ENCODE measurements around the gene PCYT2. TPM values are rescaled to one million over a fixed set of nuclear protein-coding genes. Genes with fewer than 3 reads are reported as not detected.

The PCYT2 gene
- polyA plus RNA-seq, 1 donor (not counting 4 experiments of a cell fraction or from before 2014, with no cell fraction given) = 38.1 TPM

DNA sequence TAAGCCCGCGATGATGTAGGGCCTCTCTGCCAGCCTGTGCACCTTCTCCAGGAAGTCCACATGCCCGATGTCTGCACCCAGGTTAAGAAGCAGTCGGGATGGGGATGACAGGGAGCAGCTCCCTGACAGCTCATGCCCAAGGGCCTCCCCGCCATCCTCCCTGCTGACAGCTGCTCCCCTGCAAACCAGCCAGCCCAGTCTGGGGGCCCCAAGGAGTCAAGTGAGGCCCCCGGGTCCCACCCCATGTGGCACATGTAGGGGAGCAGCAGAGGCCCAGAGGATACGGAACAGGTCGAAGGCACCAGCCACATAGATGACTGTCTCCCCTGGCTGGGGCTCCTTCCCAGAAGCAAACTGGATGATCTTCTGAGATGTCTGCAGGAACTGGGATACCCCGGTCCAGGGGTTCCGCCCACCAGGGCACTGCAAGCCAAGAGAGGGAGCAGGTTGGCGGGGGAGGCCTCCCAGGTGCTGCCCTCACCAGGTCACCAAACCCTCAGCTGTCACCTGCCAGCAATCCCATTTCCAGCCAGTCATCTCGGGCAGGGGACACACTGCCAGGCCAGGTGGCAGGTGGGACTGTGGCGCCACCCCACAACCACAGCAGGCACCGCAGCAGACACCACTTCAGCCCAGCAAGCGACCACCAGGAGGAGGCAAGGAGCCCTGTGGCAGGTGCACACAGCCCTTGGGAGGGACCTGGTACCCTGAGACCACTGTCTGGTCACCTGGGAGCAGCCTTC lies 4.6 kb downstream of the PCYT2 start:
- TF ChIP-seq EZH2 (IDR thresholded peaks at IDR 0.05; ENCODE audit: low read length) = no peak
- TF ChIP-seq, protein P1, sequence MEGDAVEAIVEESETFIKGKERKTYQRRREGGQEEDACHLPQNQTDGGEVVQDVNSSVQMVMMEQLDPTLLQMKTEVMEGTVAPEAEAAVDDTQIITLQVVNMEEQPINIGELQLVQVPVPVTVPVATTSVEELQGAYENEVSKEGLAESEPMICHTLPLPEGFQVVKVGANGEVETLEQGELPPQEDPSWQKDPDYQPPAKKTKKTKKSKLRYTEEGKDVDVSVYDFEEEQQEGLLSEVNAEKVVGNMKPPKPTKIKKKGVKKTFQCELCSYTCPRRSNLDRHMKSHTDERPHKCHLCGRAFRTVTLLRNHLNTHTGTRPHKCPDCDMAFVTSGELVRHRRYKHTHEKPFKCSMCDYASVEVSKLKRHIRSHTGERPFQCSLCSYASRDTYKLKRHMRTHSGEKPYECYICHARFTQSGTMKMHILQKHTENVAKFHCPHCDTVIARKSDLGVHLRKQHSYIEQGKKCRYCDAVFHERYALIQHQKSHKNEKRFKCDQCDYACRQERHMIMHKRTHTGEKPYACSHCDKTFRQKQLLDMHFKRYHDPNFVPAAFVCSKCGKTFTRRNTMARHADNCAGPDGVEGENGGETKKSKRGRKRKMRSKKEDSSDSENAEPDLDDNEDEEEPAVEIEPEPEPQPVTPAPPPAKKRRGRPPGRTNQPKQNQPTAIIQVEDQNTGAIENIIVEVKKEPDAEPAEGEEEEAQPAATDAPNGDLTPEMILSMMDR (optimal IDR thresholded peaks at IDR 0.05 in 1 of 3, IDR thresholded peaks at IDR 0.05 in 1 of 3, conservative IDR thresholded peaks at IDR 0.05 in 1 of 3; ENCODE audit: extremely low read depth in 1 of 3, insufficient read depth in 2 of 3, low read length in 3 of 3) = peak in 2 of 3 experiments; percentile 20 to 35

DNA sequence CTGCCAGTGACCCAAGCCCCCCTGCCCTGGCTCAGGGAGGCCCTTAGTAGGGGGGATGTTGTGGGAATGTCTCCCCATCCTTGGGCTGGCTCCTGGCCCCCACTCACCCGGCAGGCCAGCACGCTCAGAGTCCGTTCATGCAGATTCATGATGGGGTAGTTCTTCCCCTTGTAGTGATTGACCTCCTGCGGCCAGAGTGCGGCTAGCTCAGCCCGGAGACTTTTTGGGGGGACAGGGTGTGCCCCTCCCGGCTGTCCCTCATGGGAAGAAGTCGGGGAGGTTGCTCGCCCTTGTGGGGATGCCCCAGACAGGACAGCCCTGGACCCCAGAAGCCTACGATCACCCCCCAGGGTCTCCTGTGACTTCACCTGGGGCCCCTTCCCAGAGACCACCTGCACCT lies 5.2 kb downstream of the PCYT2 start:
- FAIRE-seq = no peak
- H3K4me1 ChIP-seq (ENCODE audit: control insufficient read depth, extremely low read depth, insufficient read depth, low read length) = peaks cover 13% of the 10 kb centered on the region
- peaks cover 5% of the 10 kb centered on the region for H4K20me1 ChIP-seq (ENCODE audit: control insufficient read depth, extremely low read depth, insufficient read depth, low read length)
- peaks cover 3% of the 10 kb centered on the region for H3K9me1 ChIP-seq (ENCODE audit: control insufficient read depth, extremely low read depth, insufficient read depth, low read length)
- no peak overlapping the region for H2AFZ ChIP-seq (ENCODE audit: control insufficient read depth, low read length)
- peaks cover 23 to 25% of the 10 kb centered on the region in 2 experiments for H3K36me3 ChIP-seq (ENCODE audit: control insufficient read depth in 2 of 2, extremely low read depth in 1 of 2, insufficient read depth in 2 of 2, low read length in 2 of 2)
- no peaks in the 10 kb centered on the region for H3K9me3 ChIP-seq (ENCODE audit: control insufficient read depth, low read depth, low read length)
- TF ChIP-seq EZH2 (IDR thresholded peaks at IDR 0.05; ENCODE audit: low read length) = no peak
- TF ChIP-seq, protein P1 (optimal IDR thresholded peaks at IDR 0.05 in 1 of 3, IDR thresholded peaks at IDR 0.05 in 1 of 3, conservative IDR thresholded peaks at IDR 0.05 in 1 of 3; ENCODE audit: extremely low read depth in 1 of 3, insufficient read depth in 2 of 3, low read length in 3 of 3) = no peak
- no peak overlapping the region for H3K4me3 ChIP-seq (ENCODE audit: control insufficient read depth in 2 of 3, extremely low read depth in 1 of 3, insufficient read depth in 2 of 3, low read depth in 1 of 3, low read length in 3 of 3)
- no peak overlapping the region for H3K9ac ChIP-seq (ENCODE audit: control insufficient read depth, extremely low read depth, insufficient read depth, low read length)
- dilution Hi-C loops (cut with MboI; ENCODE audit: extremely low pct_ligation_motif_present, low sequenced_read_pairs) = no loop called here
- no peak overlapping the region for H3K27ac ChIP-seq (ENCODE audit: control insufficient read depth, insufficient read depth, low read length)
- peaks cover 17% of the 10 kb centered on the region for H3K79me2 ChIP-seq (ENCODE audit: control insufficient read depth, insufficient read depth, low read length)
- H3K27me3 ChIP-seq (ENCODE audit: control insufficient read depth, extremely low read depth, insufficient read depth, low read length) = no peaks in the 10 kb centered on the region
- no peak for DNase-seq (ENCODE audit: low read depth, low spot score)
- no peak overlapping the region for H3K4me2 ChIP-seq (ENCODE audit: control insufficient read depth, extremely low read depth, insufficient read depth, low read depth, low read length)

More for the DNA sequence above, 4.6 kb downstream of the PCYT2 start:
- peaks cover 3% of the 10 kb centered on the region for H3K9me1 ChIP-seq (ENCODE audit: control insufficient read depth, extremely low read depth, insufficient read depth, low read length)
- H3K27ac ChIP-seq (ENCODE audit: control insufficient read depth, insufficient read depth, low read length) = no peak overlapping the region
- H3K79me2 ChIP-seq (ENCODE audit: control insufficient read depth, insufficient read depth, low read length) = peaks cover 17% of the 10 kb centered on the region
- no peak for FAIRE-seq
- H3K4me1 ChIP-seq (ENCODE audit: control insufficient read depth, extremely low read depth, insufficient read depth, low read length) = peaks cover 13% of the 10 kb centered on the region
- dilution Hi-C loops (cut with MboI; ENCODE audit: extremely low pct_ligation_motif_present, low sequenced_read_pairs) = no loop called here
- no peak overlapping the region for H2AFZ ChIP-seq (ENCODE audit: control insufficient read depth, low read length)
- no peak overlapping the region for H3K9ac ChIP-seq (ENCODE audit: control insufficient read depth, extremely low read depth, insufficient read depth, low read length)
- peaks cover 23 to 25% of the 10 kb centered on the region in 2 experiments for H3K36me3 ChIP-seq (ENCODE audit: control insufficient read depth in 2 of 2, extremely low read depth in 1 of 2, insufficient read depth in 2 of 2, low read length in 2 of 2)
- no peak overlapping the region for H3K4me2 ChIP-seq (ENCODE audit: control insufficient read depth, extremely low read depth, insufficient read depth, low read depth, low read length)
- H4K20me1 ChIP-seq (ENCODE audit: control insufficient read depth, extremely low read depth, insufficient read depth, low read length) = no peaks in the 10 kb centered on the region
- H3K9me3 ChIP-seq (ENCODE audit: control insufficient read depth, low read depth, low read length) = no peaks in the 10 kb centered on the region
- no peaks in the 10 kb centered on the region for H3K27me3 ChIP-seq (ENCODE audit: control insufficient read depth, extremely low read depth, insufficient read depth, low read length)
- no peak for DNase-seq (ENCODE audit: low read depth, low spot score)
- H3K4me3 ChIP-seq (ENCODE audit: control insufficient read depth in 2 of 3, extremely low read depth in 1 of 3, insufficient read depth in 2 of 3, low read depth in 1 of 3, low read length in 3 of 3) = no peak overlapping the region

Data from keratinocyte (primary cell).